Lung microvascular endothelial cell (primary cell): ENCODE measurements around the gene MRPL52. TPM values are rescaled to one million over a fixed set of nuclear protein-coding genes. Genes with fewer than 3 reads are reported as not detected.
A peak's percentile ranks its signal among the peaks of the same experiment; 100 is the strongest.

Experiments
- DNase-seq, 2 donors: peaks; one replicate each; pipeline versions ENCODE4 v3.0.0 to v3.0.0-alpha.2; 2010; ENCODE audit warnings: low read depth in 2 of 2
- total RNA-seq: library from RNA; depleted of rRNA; stranded (reverse); fragments of >200 nt; gene quantifications from 2 replicates; pipeline ENCODE4 v1.2.1, GENCODE V29; 2014

MRPL52 gene
- total RNA-seq, 1 donor from 2014 or later, result 43.7 TPM

GRCh38 chr14:22878271-22879246 is 48.9 kb downstream of the MRPL52 start:
- DNase-seq, result no peak

GRCh38 chr14:22882064-22882463 is 52.4 kb downstream of the MRPL52 start:
- DNase-seq, result no peak

- DNase-seq, result peak; percentile 28 to 64
Observed at GRCh38 chr14:22882529-22883172, 53.0 kb downstream of the MRPL52 start.

- DNase-seq, result no peak
Observed at GRCh38 chr14:22883173-22883976, 53.7 kb downstream of the MRPL52 start, which contains the start of gene REM2. REM2 (plus strand) TSS chr14:22883222; CDS start chr14:22883288, 66 bp downstream.

GRCh38 chr14:22884076-22884737 is 54.5 kb downstream of the MRPL52 start:
- DNase-seq, result no peak

Other genes with a start within 250 kb of the MRPL52 start
- 300 and 362 TPM in 2 replicates for gene DAD1, start 240.7 kb upstream of the MRPL52 start, total RNA-seq
- 4.6 and 8.3 TPM in 2 replicates for gene ABHD4, start 231.6 kb upstream of the MRPL52 start, total RNA-seq
- not detected in 2 replicates for gene OR6J1, start 185.5 kb upstream of the MRPL52 start, total RNA-seq
- gene OXA1L, start 63.2 kb upstream of the MRPL52 start, total RNA-seq, result 39.1 and 51.4 TPM in 2 replicates
- 5.0 and 6.7 TPM in 2 replicates for gene SLC7A7, start 14.5 kb upstream of the MRPL52 start, total RNA-seq
- 43.3 and 80.2 TPM in 2 replicates for gene MMP14, start 6.7 kb downstream of the MRPL52 start, total RNA-seq
- 37.3 and 44.0 TPM in 2 replicates for gene LRP10, start 41.9 kb downstream of the MRPL52 start, total RNA-seq
- under 0.01 TPM in 1 of 2 replicates, not detected in the other for gene REM2, start 53.3 kb downstream of the MRPL52 start, total RNA-seq
- 24.0 and 37.7 TPM in 2 replicates for gene RBM23, start 89.3 kb downstream of the MRPL52 start, total RNA-seq
- gene PRMT5, start 99.5 kb downstream of the MRPL52 start, total RNA-seq, result 35.3 and 41.9 TPM in 2 replicates
- gene HAUS4, start 127.2 kb downstream of the MRPL52 start, total RNA-seq, result 6.3 and 28.5 TPM in 2 replicates
- 36.0 and 70.2 TPM in 2 replicates for gene AJUBA, start 152.7 kb downstream of the MRPL52 start, total RNA-seq
- 2.4 and 3.9 TPM in 2 replicates for gene C14orf93, start 180.3 kb downstream of the MRPL52 start, total RNA-seq
- 183 and 219 TPM in 2 replicates for gene PSMB5, start 205.0 kb downstream of the MRPL52 start, total RNA-seq
- gene PSMB11, start 212.3 kb downstream of the MRPL52 start, total RNA-seq, result not detected in 2 replicates
- gene CDH24, start 227.6 kb downstream of the MRPL52 start, total RNA-seq, result 0.60 and 2.0 TPM in 2 replicates